ENCODE data around the gene AIF1L. TPM values are rescaled to one million over a fixed set of nuclear protein-coding genes. Genes with fewer than 3 reads are reported as not detected.

Gene AIF1L
- total RNA-seq, 6 donors from 2014 or later: 3.8 to 21.4 (median 10.5) TPM

DNA sequence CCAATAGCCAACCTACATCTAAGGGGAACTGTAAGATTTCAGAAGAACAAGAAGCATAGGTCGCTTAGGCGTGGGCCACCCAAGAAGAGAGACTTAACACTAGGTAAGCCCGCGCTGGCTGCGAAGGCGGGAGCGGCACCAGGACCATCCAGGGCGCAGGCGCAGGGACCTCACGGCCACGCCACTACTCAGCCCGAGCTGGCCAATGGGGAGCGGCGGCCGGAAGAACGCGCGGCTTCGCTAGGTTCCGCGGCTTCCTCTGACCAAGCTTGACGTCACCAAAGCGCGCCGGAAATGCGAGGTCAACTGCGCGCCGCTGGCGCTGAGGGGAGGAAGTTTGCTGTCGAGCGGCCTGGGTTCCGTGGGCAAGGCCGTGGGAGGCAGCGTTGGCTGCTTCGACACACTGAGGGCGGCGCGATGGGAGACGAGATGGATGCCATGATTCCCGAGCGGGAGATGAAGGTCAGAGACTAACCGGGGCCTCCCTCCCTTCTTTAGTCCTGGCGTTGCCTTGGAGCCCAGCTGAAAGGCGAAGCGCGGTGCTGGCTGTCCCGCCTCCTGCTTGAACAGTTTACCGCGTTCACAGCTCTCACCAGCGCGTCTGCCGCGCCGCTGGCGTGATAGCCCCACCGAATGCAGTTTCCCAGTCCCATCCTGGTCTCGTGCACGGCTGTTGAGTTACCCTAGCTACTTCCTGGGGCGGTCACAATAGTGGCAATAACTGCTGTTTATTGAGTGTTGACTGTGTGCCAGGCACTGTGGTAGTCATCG lies 29.1 kb downstream of the AIF1L start, which contains the start of gene NUP214:
Gene NUP214 (plus strand): TSS at position 299 of the 771 bp plus-strand sequence. CDS start 119 bp downstream, at position 418.
- H3K4me1 ChIP-seq: peaks cover 14 to 18% (median 16%) of the 10 kb centered on the region in 4 donors
- H3K4me3 ChIP-seq: peak within 1 kb of the TSS; percentile 68 to 99 (median 84)
- H3K36me3 ChIP-seq: peaks cover 16 to 33% (median 27%) of the 10 kb centered on the region in 4 donors
- peak; percentile 99 to 100 for ATAC-seq (ENCODE audit: low FRiP score in 2 of 2)
- no peaks in the 10 kb centered on the region for H3K9me3 ChIP-seq
- H3K27ac ChIP-seq: peak within 1 kb of the TSS; percentile 83 to 92 (median 87)
- DNase-seq: peak; percentile 99 to 100
- WGBS, 2 donors: 0% methylated on average over 5 to 53 of the region's 61 CpGs
- no peaks in the 10 kb centered on the region for H3K27me3 ChIP-seq
- TF ChIP-seq POLR2AphosphoS5 (IDR thresholded peaks at IDR 0.05) (peak; percentile 99 to 100), POLR2A (IDR thresholded peaks at IDR 0.05) (peak in 3 of 4 donors; percentile 82 to 91 (median 90)), EP300 (IDR thresholded peaks at IDR 0.05) (peak in 1 of 4 donors; percentile 91)
- TF ChIP-seq, protein P1, sequence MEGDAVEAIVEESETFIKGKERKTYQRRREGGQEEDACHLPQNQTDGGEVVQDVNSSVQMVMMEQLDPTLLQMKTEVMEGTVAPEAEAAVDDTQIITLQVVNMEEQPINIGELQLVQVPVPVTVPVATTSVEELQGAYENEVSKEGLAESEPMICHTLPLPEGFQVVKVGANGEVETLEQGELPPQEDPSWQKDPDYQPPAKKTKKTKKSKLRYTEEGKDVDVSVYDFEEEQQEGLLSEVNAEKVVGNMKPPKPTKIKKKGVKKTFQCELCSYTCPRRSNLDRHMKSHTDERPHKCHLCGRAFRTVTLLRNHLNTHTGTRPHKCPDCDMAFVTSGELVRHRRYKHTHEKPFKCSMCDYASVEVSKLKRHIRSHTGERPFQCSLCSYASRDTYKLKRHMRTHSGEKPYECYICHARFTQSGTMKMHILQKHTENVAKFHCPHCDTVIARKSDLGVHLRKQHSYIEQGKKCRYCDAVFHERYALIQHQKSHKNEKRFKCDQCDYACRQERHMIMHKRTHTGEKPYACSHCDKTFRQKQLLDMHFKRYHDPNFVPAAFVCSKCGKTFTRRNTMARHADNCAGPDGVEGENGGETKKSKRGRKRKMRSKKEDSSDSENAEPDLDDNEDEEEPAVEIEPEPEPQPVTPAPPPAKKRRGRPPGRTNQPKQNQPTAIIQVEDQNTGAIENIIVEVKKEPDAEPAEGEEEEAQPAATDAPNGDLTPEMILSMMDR (IDR thresholded peaks at IDR 0.05): peak in 3 of 6 experiments; percentile 13 to 52 (median 30)

DNA sequence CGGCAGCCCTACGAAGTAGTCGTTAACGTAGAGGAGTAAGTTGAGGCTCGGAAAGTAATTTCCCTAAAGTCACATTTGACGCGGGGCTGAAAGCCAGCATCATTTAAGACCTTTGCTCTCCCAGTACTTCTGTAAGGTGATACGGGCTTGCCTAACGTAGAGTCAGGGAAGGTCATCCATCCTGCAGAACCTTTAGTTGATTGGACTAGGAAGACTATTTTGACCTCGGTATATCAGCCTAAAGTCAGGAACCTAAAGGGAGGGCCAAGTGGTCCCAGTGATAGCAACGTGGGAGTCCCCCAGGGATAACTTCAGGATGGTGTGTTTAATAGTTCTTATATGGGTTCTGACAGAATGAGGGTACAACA lies 29.7 kb downstream of the AIF1L start:
- Histone ChIP-seq H3K9me3 (no peaks in the 10 kb centered on the region), H3K36me3 (peaks cover 17 to 39% (median 32%) of the 10 kb centered on the region in 4 donors), H3K27ac (peak overlapping the region; percentile 83 to 92 (median 87)), H3K4me3 (peak overlapping the region; percentile 68 to 99 (median 84)), H3K27me3 (no peaks in the 10 kb centered on the region), H3K4me1 (peaks cover 14 to 18% (median 16%) of the 10 kb centered on the region in 4 donors)
- DNase-seq (no peak), ATAC-seq (ENCODE audit: low FRiP score in 2 of 2) (no peak)
- WGBS, 2 donors: 0 to 1% methylated on average over 11 of the region's 11 CpGs
- TF ChIP-seq EP300 (IDR thresholded peaks at IDR 0.05) (no peak), POLR2AphosphoS5 (IDR thresholded peaks at IDR 0.05) (no peak), POLR2A (IDR thresholded peaks at IDR 0.05) (no peak)
- TF ChIP-seq, protein P1 (IDR thresholded peaks at IDR 0.05): no peak

DNA sequence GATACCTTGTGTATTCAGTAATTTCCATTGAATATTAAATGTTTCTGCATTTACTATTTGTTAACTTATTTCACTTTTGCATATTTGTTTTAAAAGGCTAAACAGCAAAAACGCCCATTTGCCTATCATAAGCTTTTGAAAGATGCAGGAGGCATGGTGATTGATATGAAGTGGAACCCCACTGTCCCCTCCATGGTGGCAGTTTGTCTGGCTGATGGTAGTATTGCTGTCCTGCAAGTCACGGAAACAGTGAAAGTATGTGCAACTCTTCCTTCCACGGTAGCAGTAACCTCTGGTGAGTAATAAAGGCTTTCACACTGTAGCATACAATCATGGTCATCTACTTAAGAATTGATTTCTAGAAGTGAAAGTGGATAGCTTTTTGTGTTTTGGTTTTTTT lies 32.9 kb downstream of the AIF1L start:
- TF ChIP-seq POLR2A (IDR thresholded peaks at IDR 0.05) (no peak), EP300 (IDR thresholded peaks at IDR 0.05) (no peak), POLR2AphosphoS5 (IDR thresholded peaks at IDR 0.05) (no peak)
- TF ChIP-seq, protein P1 (IDR thresholded peaks at IDR 0.05): no peak
- H3K4me3 ChIP-seq: no peak overlapping the region
- H3K27me3 ChIP-seq: no peaks in the 10 kb centered on the region
- ATAC-seq (ENCODE audit: low FRiP score in 2 of 2) (no peak), DNase-seq (no peak)
- no peak overlapping the region for H3K27ac ChIP-seq
- H3K4me1 ChIP-seq: peaks cover 14 to 18% (median 16%) of the 10 kb centered on the region in 4 donors
- 82 to 86% methylated on average over 3 of the region's 3 CpGs for WGBS, 2 donors
- no peaks in the 10 kb centered on the region for H3K9me3 ChIP-seq
- peaks cover 32 to 70% (median 61%) of the 10 kb centered on the region in 4 donors for H3K36me3 ChIP-seq

DNA sequence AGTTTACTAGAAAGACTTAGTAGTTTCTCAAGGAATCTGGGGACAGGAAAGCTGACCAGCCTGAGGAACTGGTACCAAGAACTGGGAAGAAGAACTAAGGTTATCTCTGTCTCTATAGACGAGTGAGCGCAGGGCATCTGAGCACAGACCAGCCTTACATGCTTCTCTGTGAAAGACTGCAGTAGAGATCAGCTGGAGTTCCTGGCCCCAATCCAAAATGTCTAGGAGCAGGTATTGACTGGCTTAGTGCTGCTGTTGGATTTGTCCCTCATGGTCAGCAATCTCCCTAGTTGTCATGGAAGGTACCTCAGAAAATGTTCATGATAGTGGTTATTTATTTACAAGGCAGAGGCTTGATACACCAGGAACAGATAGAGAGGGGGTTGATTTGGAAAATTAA lies 42.3 kb downstream of the AIF1L start:
- no peak overlapping the region for H3K4me3 ChIP-seq
- TF ChIP-seq POLR2AphosphoS5 (IDR thresholded peaks at IDR 0.05) (no peak), POLR2A (IDR thresholded peaks at IDR 0.05) (no peak), EP300 (IDR thresholded peaks at IDR 0.05) (no peak)
- TF ChIP-seq, protein P1 (IDR thresholded peaks at IDR 0.05): no peak
- DNase-seq: no peak
- H3K36me3 ChIP-seq: peaks cover 41 to 100% (median 83%) of the 10 kb centered on the region in 4 donors
- no peak for ATAC-seq (ENCODE audit: low FRiP score in 2 of 2)
- H3K4me1 ChIP-seq: no peaks in the 10 kb centered on the region
- H3K27ac ChIP-seq: no peak overlapping the region
- H3K9me3 ChIP-seq: no peaks in the 10 kb centered on the region
- no peaks in the 10 kb centered on the region for H3K27me3 ChIP-seq
- WGBS, 2 donors: 88 to 100% methylated on average over 2 of the region's 2 CpGs
